Panc1 (cell line): ENCODE measurements around the gene LZTS2. TPM values are rescaled to one million over a fixed set of nuclear protein-coding genes. Genes with fewer than 3 reads are reported as not detected.

Experiments
- ATAC-seq: fragments of 200-7000 bp; cut with Tn5 transposase; 2 replicates; pipeline ENCODE4 v1.9.1; 2020; ENCODE audit warnings: mild to moderate bottlenecking, moderate library complexity
- BruUV-seq: library from RNA; stranded (reverse); fragments of 400-500 nt; replicated peaks from 2 replicates; lab custom pipeline; 2021; lab: Mats Ljungman, UMichigan
- CTCF ChIA-PET: fragments of 300-600 bp; sonication (Branson Sonifier 250); formaldehyde crosslinking; loops from one replicate; lab custom pipeline; 2022; ENCODE audit warnings: antibody characterized with exemption; lab: Charles Lee
- POLR2A ChIA-PET: fragments of 300-600 bp; sonication (Branson Sonifier 250); formaldehyde crosslinking; loops from one replicate; lab custom pipeline; 2022; ENCODE audit warnings: antibody characterized with exemption; lab: Charles Lee
- DNase-seq: peaks from one replicate; pipeline ENCODE4 v3.0.0-alpha.2; 2010; ENCODE audit warnings: low read depth, low spot score
- H3K27ac ChIP-seq: 2 replicates; pipeline ENCODE4 v1.5.1; 2011; ENCODE audit warnings: mild to moderate bottlenecking, low read length, inconsistent platforms
- H3K27me3 ChIP-seq: fragments of 200-500 bp; sonication (Bioruptor generic); 2 replicates; pipeline ENCODE4 v1.6.0; 2014; ENCODE audit warnings: low read length, inconsistent platforms; ENCODE audit not compliant: control insufficient read depth, insufficient read depth
- H3K36me3 ChIP-seq: fragments of 200-500 bp; sonication (Bioruptor generic); 2 replicates; pipeline ENCODE4 v1.5.1; 2014; ENCODE audit warnings: inconsistent platforms, mild to moderate bottlenecking, low read length, moderate library complexity; ENCODE audit not compliant: control insufficient read depth, insufficient read depth
- H3K4me1 ChIP-seq: 2 replicates; pipeline ENCODE4 v1.5.1; 2011; ENCODE audit warnings: inconsistent platforms, mild to moderate bottlenecking, low read length, moderate library complexity; ENCODE audit not compliant: control insufficient read depth, insufficient read depth
- H3K4me3 ChIP-seq, 2 experiments: 2 replicates each; pipeline ENCODE4 v1.5.1; 2011 to 2012; ENCODE audit warnings: low read depth in 2 of 2, low read length in 2 of 2, mild to moderate bottlenecking in 2 of 2, inconsistent platforms in 1 of 2, moderate library complexity in 1 of 2
- H3K9me3 ChIP-seq: fragments of 200-500 bp; sonication (Bioruptor generic); 2 replicates; pipeline ENCODE4 v1.5.1; 2014; ENCODE audit warnings: low read depth, mild to moderate bottlenecking, inconsistent platforms, low read length, moderate library complexity; ENCODE audit not compliant: control insufficient read depth, insufficient read depth
- POLR2AphosphoS5 ChIP-seq: IDR thresholded peaks from 2 replicates; pipeline ENCODE4 v1.6.1; 2012; ENCODE audit warnings: mild to moderate bottlenecking, low read depth, low read length, moderate library complexity
- SIN3A ChIP-seq: IDR thresholded peaks from 2 replicates; pipeline ENCODE4 v1.6.1; 2012; ENCODE audit warnings: low read depth, mild to moderate bottlenecking, low read length, moderate library complexity, borderline replicate concordance; ENCODE audit not compliant: insufficient read depth
- TCF7L2 ChIP-seq: IDR thresholded peaks from 2 replicates; pipeline ENCODE4 v1.6.1; 2011; ENCODE audit warnings: mild to moderate bottlenecking, low read depth, low read length, inconsistent platforms
- in situ Hi-C: cut with HindIII; loops from 2 replicates; pipeline ENCODE4 v1.10.0; 2016; ENCODE audit warnings: low sequenced_read_pairs, low pct_unique_long_range_greater_than_20kb
- intact Hi-C: fragments of 100-400 bp; cut with micrococcal nuclease; formaldehyde crosslinking; loops from one replicate; pipeline ENCODE4 v1.10.0; 2022; ENCODE audit not compliant: unreplicated experiment
- total RNA-seq: library from RNA; stranded (reverse); gene quantifications from one replicate; pipeline ENCODE4 v1.2.1, GENCODE V29; 2021; ENCODE audit not compliant: unreplicated experiment
- TF ChIP-seq, protein P1 (sequence below): fragments of 450-650 bp; IDR thresholded peaks from 2 replicates; pipeline ENCODE4 v1.5.1; 2017; ENCODE audit warnings: mild to moderate bottlenecking
- TF ChIP-seq, protein P2 (sequence below), 2 experiments: IDR thresholded peaks; 2 replicates each; pipeline ENCODE4 v1.6.1; 2011 to 2012; ENCODE audit warnings: low read depth in 2 of 2, control low read depth in 1 of 2, low read length in 1 of 2, mild to moderate bottlenecking in 1 of 2, moderate library complexity in 1 of 2; ENCODE audit not compliant: insufficient read depth in 1 of 2

The LZTS2 gene
- total RNA-seq, 1 experiment from 2014 or later: 65.5 TPM

DNA sequence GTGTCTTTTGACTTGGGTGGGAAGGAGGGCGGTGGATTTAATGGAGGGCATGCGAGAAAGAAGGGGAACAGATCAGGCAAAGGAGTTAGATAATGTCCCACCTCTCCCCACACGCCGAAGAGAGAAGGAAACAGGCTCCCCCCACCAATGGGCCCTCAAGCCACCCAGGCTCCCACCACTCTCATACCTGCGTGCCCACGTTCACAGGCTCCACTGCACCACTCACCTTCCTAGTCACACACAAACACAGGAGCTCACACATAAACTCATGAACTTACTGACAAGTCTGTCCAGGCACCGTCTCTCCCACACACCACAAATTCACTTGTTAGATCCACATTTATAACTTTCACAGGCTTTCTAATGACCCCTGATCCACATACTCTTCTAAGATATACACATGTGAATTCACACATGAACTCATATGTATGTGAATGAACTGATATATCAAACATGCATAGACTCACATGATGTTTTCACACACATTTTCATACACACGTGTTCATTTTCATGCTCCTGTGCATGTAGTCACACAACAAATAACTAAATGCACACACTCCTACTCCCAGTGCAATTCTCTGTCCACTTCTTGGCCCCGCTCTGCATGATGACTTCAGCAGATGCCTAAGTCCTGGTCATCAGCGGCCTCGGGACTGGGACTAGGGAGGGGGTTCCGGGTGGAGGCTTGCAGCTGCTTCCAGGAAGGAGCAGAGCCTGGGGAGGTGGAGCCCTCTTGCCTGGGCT is 1.5 kb downstream of the LZTS2 start:
- ATAC-seq (no peak), DNase-seq (no peak)
- Histone ChIP-seq H3K27ac (peak overlapping the region; percentile 92), H3K9me3 (no peaks in the 10 kb centered on the region), H3K4me3 (peak overlapping the region; percentile 71 to 74; a peak in 2 of 4 replicates), H3K4me1 (peaks cover 31% of the 10 kb centered on the region), H3K36me3 (peaks cover 11% of the 10 kb centered on the region; the same call in 1 of the 2 replicates), H3K27me3 (no peaks in the 10 kb centered on the region)
- ChIA-PET POLR2A (no interaction called here), CTCF (no interaction called here)
- BruUV-seq: TSS peak; percentile 66
- TF ChIP-seq SIN3A: no peak
- TF ChIP-seq, protein P1, sequence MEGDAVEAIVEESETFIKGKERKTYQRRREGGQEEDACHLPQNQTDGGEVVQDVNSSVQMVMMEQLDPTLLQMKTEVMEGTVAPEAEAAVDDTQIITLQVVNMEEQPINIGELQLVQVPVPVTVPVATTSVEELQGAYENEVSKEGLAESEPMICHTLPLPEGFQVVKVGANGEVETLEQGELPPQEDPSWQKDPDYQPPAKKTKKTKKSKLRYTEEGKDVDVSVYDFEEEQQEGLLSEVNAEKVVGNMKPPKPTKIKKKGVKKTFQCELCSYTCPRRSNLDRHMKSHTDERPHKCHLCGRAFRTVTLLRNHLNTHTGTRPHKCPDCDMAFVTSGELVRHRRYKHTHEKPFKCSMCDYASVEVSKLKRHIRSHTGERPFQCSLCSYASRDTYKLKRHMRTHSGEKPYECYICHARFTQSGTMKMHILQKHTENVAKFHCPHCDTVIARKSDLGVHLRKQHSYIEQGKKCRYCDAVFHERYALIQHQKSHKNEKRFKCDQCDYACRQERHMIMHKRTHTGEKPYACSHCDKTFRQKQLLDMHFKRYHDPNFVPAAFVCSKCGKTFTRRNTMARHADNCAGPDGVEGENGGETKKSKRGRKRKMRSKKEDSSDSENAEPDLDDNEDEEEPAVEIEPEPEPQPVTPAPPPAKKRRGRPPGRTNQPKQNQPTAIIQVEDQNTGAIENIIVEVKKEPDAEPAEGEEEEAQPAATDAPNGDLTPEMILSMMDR: no peak
- TF ChIP-seq TCF7L2: no peak
- TF ChIP-seq, protein P2, sequence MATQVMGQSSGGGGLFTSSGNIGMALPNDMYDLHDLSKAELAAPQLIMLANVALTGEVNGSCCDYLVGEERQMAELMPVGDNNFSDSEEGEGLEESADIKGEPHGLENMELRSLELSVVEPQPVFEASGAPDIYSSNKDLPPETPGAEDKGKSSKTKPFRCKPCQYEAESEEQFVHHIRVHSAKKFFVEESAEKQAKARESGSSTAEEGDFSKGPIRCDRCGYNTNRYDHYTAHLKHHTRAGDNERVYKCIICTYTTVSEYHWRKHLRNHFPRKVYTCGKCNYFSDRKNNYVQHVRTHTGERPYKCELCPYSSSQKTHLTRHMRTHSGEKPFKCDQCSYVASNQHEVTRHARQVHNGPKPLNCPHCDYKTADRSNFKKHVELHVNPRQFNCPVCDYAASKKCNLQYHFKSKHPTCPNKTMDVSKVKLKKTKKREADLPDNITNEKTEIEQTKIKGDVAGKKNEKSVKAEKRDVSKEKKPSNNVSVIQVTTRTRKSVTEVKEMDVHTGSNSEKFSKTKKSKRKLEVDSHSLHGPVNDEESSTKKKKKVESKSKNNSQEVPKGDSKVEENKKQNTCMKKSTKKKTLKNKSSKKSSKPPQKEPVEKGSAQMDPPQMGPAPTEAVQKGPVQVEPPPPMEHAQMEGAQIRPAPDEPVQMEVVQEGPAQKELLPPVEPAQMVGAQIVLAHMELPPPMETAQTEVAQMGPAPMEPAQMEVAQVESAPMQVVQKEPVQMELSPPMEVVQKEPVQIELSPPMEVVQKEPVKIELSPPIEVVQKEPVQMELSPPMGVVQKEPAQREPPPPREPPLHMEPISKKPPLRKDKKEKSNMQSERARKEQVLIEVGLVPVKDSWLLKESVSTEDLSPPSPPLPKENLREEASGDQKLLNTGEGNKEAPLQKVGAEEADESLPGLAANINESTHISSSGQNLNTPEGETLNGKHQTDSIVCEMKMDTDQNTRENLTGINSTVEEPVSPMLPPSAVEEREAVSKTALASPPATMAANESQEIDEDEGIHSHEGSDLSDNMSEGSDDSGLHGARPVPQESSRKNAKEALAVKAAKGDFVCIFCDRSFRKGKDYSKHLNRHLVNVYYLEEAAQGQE (IDR thresholded peaks at IDR 0.05; ENCODE audit: insufficient read depth in 1 of 2, low read depth in 2 of 2, low read length in 1 of 2): no peak
- no peak for TF ChIP-seq POLR2AphosphoS5
- intact Hi-C loops: no loop called here
- in situ Hi-C loops: no loop called here

GRCh38 chr10:101001659-101002035 is 2.0 kb downstream of the LZTS2 start:
- Histone ChIP-seq H3K36me3 (peaks cover 11% of the 10 kb centered on the region; the same call in 1 of the 2 replicates), H3K27me3 (no peaks in the 10 kb centered on the region), H3K4me3 (no peak overlapping the region), H3K4me1 (peaks cover 25% of the 10 kb centered on the region), H3K9me3 (no peaks in the 10 kb centered on the region), H3K27ac (no peak overlapping the region; the same call in 1 of the 2 replicates)
- intact Hi-C loops: no loop called here
- TF ChIP-seq TCF7L2 (no peak), SIN3A (no peak), POLR2AphosphoS5 (no peak)
- TF ChIP-seq, protein P2 (IDR thresholded peaks at IDR 0.05; ENCODE audit: insufficient read depth in 1 of 2, low read depth in 2 of 2, low read length in 1 of 2): no peak
- TF ChIP-seq, protein P1: no peak
- ATAC-seq (no peak), DNase-seq (no peak)
- BruUV-seq: no TSS peak
- POLR2A ChIA-PET: no interaction called here
- CTCF ChIA-PET: no interaction called here
- in situ Hi-C loops: no loop called here
